ENCODE results near the gene RAB5B.
"Not testable (repeated sequence)": the region's sequence is repeated elsewhere in the genome, so short reads cannot be mapped to it uniquely, and the experiment has no call there.

Gene RAB5B

DNA sequence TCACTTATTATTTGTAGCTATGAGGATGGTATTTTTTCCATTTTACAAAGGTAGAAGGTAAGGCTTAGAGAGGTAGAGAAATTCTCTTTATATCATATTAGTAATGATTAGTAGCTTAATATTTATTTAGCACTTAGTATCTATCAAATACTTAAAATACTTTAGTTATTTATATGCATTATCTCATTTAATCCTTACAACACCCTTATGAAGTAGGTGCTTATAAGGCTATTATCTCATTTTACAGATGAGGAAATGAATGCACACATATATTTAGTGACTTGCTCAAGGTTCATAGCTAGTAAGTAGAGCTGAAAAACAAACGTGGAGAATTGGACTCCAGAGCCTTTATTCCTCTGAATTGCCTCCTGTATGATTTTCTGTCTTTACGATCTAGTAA, 11.0 kb downstream of the RAB5B start:
- DNase-seq: no peak

DNA sequence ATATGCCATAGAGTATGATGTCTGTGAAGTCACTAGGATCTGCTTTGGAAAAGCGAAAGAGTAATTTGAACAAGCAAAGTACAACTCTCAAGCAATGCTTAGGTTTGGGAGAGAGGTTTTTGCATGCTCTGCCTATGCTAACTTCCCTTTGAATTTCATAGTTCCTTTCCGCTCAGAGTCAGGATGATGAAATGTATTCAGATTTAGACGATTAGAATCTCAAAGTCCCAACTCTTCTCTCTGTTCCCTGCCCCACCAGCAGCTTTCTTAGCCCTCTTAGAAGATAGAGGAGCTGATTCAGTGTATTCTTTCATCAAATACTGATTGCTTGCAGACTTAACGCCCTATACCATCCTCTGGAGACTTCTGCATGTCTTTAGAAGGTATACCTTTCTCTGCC, 11.5 kb downstream of the RAB5B start:
- no peak for DNase-seq

DNA sequence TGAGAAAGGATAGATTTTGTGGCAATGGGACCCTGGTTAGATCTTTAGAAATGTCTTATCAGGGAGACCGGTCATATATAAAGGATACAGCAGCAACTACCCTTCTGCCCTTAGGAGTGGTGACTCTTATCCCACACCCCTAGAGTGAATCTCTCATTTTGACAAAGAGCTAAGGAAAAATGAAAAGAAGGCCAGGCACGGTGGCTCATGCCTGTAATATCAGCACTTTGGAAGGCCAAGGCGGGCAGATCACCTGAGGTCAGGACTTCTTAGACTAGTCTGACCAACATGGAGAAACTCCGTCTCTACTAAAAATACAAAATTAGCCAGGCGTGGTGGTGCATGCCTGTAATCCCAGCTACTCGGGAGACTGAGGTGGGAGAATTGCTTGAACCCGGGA, 12.1 kb downstream of the RAB5B start:
- not testable (repeated sequence) for DNase-seq

DNA sequence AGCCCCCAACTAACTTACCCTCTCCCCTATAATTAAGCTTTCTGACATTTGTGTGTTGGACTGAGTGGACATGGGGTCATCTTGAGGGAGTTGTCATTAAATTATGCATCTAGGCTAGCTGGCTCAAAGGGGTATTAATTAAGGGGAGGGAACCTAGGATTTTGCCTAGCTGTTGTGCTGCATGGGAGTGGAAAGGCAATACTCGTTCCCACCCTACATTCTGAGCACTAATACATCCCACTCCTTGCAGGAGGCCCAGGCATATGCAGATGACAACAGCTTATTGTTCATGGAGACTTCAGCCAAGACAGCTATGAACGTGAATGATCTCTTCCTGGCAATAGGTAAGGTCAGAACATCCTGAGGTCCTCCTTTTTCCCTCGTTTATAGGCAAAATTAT, 17.2 kb downstream of the RAB5B start:
- no peak for DNase-seq

DNA sequence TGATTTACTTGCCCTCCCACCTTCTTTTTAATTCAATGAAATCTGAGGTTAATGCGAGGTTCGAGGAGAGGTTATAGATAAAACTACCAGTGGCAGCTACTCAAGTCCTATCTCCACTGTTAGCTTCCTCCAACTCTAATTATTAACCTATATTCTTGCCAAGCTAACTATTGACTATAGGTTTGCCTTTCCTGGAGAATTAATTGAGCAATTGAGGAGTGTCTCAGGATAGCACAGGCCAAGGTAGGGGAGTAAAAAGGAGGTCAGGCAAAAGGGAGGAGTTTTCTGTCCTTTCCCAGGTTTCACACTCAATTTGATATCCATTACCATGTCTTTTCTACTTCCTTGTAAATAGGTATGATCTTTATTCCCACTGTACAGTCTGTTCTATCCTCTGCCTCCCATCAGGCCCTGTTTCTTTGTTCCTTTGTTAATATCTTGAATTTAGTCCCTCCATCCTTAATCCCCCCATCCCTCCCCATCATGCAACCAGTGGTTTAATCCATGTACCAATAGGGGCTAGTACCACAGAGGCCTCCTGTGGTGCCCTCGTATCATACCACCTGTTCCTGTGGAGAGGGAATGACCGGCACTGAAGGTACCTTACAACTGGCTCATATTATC, 19.5 kb downstream of the RAB5B start:
- DNase-seq: no peak

DNA sequence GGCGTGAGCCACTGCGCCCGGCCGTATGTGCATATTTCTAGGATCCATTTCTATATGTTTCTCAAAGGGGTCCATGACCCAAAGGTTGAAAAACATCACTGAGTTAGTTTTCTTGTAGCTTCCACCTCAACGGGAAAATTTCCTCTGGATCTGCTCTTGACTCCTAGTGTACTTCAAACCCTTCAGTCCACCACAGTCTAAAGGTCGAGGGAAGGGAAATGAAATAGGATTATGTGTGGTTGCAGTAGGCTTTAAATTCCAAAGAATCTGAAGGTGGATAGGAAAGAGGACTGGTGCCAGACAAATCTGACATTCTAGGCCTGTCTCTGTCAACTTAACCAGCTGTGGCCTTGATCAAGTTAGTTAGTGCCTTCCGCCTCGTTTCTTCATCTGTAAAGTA, 21.5 kb downstream of the RAB5B start:
- no peak for DNase-seq

DNA sequence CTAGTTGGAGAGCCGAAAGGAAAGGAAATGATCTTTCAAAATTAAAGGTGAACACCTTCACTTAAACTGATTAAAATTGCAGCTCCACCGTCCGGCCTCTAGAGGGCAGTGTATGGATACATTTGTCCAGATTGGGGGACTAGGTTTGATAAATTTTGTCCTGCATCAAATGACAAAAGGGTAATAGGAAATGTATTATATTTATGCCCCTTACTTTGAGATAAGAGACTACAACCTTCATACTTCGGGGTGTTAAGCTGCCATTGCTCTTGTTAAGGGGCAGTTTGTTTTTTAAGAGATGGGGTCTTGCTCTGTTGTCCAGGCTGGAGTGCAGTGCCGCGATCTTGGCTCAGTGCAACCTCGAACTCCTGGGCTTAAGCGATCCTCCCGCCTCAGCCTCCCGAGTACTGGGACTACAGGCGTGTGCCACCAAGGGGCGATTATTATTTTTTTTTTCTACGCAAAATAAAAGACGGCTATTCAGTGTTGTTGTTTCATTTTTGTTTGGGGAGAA, 22.4 kb downstream of the RAB5B start:
- peak; percentile 65 for DNase-seq

DNA sequence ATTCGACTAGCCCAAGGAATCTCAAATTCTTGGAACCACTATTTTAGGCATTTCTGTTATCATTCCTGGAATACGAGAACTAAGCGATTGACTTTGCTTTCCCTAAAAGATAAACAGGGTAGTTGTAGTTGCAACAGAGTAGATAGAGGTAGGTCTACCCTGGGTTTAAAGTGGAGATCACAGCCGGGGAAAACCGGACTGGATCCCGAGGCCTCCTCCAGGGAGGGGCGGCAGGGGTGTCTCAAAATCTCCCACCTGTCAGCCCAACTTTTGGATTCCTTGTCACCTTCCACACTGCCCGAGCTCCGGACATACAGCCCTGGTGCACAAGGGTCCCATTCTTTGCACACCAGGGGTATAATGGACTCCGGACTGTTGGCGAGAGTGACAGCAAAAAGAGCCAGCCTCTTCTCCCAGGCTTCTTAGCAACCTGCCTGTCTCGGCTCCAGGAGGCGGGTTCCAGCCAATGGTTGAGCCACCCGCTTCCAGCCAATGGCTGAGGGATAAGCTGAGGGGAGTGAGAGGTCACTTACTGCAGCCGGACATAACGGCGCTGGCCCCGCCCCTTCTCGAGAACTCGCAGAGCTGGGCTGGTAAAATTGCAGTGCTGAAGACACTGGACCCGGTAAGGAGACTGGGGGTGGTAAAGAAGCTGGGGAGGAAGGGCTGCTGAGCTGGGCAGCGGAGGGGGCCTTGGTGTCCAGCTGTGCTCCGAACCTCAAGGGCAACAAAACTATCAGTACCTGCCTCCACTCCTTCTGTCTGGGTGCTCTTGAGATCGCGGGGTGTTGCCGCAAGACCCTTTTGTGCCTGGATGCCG, 23.0 kb downstream of the RAB5B start, which contains the start of gene SUOX:
TSS of gene SUOX (plus strand) at position 562 of the 820 bp plus-strand sequence. CDS start 4,946 bp downstream, outside the sequence.
- DNase-seq: peak; percentile 95

DNA sequence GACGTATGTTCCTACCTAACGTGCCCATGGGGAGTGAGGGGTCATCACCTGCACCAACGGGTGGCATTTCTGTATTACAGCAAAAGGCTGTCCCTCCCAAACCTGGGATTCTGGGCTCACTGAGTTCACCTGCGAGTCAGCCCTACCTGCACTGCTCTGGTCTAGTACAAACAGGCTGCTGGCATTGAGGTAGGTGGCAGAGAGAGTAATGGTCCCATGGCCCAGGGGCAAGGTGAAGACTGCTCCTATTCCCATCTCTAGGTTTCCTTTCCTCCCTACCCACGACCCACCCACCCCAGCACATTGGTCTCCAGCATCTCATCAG, 23.6 kb downstream of the RAB5B start:
- no peak for DNase-seq

DNA sequence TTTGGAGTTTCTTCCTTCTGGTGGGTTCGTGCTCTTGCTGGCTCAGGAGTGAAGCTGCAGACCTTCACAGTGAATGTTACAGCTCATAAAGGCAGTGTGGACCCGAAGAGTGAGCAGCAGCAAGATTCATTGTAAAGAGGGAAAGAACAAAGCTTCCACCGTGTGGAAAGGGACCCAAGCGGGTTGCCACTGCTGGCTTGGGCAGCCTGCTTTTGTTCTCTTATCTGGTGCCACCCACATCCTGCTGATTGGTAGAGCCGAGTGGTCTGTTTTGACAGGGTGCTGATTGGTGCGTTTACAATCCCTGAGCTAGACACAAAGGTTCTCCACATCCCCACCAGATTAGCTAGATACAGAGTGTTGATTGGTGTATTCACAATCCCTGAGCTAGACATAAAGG, 25.6 kb downstream of the RAB5B start:
- DNase-seq: not testable (repeated sequence)

DNA sequence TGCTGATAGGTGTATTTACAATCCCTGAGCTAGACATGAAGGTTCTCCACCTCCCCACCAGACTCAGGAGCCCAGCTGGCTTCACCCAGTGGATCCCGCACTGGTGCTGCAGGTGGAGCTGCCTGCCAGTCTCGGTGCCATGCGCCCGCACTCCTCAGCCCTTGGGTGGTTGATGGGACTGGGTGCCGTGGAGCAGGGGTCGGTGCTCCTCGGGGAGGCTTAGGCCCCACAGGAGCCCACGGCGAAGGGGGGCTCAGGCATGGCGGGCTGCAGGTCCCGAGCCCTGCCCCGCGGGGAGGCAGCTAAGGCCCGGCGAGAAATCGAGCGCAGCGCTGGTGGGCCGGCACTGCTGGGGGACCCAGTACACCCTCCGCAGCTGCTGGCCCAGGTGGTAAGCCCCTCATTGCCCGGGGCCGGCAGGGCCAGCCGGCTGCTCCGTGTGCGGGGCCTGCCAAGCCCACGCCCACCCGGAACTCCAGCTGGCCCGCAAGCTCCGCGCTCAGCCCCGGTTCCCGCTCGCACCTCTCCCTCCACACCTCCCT, 26.2 kb downstream of the RAB5B start:
- DNase-seq: not testable (repeated sequence)

DNA sequence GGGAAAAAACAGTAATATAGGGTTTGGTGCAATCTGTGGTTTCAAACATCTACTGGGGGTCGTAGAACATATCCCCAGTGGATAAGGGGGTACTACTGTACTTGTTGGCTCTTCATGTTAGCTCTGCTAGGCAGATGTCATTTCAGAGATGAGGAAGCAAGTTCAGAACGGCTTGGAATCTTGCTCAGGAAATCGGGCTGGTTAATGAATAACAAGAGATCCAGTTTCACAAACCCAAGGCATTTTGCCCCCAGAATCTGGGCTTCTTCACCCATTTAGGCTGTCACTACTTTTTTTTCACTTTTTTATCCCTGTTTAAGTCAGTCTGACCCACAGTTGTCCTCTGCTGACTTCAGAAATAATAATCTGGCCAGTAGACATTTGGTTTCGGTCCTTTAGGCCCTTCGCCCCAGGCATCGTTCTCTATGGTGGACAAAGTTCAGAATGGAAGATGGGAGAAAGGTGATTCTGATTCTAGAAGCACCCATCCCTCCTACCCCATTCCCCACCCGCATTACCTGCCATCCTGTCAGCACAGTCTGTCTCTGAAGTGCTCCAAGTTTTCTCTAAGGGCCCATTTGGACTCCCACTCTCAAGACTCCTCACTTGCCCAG, 27.7 kb downstream of the RAB5B start:
- DNase-seq: no peak

DNA sequence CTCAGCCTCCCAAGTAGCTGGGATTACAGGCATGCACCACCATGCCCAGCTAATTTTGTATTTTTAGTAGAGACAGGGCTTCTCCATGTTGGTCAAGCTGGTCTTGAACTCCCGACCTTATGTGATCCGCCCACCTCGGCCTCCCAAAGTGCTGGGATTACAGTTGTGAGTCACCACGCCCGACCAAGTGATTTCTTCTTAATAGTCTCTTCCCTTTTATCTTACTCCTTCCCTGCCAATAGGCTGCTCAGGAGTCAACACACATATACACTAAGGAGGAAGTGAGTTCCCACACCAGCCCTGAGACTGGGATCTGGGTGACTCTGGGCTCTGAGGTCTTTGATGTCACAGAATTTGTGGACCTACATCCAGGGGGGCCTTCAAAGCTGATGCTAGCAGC, 29.5 kb downstream of the RAB5B start:
- not testable (repeated sequence) for DNase-seq

DNA sequence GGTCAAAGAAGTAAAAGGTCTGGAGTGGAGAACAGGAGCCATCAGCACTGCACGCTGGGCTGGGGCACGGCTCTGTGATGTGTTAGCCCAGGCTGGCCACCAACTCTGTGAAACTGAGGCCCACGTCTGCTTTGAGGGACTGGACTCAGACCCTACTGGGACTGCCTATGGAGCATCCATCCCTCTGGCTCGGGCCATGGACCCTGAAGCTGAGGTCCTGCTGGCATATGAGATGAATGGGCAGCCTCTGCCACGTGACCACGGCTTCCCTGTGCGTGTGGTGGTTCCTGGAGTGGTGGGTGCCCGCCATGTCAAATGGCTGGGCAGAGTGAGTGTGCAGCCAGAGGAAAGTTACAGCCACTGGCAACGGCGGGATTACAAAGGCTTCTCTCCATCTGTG, 30.3 kb downstream of the RAB5B start:
- DNase-seq: no peak

DNA sequence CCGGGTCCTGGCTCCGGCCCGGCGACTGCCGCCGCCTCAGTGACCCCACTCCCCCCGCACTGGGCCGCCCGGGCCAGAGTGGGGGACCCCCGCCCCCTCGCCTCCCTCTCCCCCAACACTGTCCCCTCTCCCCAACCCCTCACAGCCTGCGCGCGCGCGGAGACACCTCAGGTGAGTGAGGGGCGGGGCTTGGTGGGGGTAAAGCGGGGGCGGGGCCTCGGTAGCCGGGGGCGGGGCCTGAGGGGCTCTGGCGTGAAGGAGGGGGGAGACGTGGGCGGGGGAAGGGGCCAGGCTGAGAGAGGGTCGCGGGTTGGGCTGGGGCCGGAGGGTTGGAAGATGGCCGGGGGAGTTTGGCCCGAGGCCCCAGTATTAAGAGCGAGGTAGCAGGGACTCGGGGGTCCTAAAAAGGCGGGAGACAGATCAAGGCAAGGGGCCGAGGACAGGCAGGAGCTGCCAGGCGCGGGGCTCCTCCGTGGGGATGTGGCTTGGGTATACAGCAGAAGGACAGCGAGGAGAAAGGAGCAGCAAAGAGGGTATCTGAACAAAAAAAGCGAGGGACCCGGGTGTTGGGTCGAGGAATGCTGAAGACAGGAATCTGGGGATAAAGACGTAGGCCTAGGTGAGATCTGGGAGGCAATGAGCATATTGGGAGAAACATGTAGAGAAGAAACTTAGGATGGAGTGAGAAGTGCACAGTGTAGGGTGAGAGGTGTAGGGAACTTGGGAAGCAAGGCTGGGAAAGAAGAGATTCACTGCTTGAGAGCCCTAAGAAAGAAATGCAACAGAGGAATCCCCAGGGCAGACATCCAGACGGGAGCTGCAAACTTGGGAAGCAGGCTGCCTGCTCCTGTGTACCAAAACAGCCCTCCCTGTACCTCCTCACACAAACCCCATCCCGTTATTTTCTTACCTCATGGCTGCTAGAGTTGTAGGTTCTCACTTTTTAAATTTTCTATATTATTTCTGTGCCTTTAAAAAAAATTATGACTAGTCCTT, 34.0 kb downstream of the RAB5B start:
- DNase-seq: no peak

DNA sequence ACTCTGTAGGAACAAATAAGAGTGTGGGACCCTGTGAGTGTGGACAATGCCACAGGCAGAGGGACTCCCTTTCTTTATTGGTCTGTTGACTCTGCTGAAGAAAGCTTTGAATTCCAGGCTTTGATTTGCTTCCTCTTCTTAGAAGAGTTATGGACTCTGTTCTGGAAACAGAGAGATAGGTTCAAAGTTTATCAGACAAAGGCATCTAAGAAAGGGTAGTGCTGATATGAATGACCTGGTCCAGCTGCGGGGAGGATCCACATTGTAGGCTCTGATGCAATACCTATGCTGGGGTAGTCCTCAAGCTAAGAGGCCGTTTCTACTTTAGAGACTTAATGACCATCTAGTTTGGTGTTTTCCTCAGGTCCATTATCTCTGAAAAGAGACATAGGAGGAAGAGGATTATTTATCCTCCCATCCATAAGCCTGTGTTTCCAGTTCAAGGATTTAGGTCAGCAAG, 36.3 kb downstream of the RAB5B start:
- DNase-seq: no peak

DNA sequence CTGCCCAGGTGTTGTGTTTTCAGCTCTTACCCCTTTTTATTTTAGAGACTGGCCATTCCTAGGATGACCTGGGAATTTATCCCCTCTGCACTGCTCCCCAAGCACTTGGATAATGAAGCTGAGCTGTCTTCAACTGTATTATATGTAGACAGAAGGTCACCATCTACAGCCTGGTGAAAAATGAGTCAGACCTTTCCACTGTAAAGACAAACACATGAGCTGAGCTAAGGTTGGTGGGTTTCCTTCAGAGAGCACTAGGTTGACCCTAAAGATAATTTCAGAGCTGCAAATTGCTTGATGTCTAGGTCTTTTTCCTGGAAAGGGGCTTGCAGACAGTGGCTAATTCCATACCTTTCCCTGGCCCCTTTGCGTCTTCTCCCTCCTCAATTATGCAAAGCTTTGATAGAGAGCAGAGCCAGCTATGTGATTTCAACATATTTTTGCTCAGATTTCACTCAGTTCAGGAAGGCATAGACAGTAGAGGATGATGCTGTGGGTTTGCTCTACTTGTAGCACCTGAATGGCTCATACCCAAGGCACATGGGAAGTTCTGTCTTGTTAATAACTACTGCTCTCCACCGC, 37.7 kb downstream of the RAB5B start:
- DNase-seq: no peak

DNA sequence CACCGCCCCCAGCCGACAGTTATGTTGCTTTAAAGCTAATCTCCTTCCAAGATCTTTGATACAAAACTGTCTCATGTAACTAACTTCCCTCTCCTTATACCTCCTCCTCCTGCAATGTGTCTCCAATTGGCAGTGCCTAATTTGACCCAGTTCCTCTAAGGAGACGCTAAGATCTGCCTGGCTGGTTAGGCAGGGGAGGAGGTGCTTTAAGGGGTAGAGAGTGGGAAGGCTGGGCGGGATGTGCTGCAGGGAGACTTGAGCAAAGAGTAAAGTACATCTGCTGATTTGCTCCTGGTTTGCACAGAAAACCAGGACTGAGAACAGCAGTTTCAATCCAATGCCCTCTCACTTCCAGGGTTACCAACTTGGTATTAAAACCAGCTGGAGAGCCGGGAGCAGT, 39.6 kb downstream of the RAB5B start:
- no peak for DNase-seq

DNA sequence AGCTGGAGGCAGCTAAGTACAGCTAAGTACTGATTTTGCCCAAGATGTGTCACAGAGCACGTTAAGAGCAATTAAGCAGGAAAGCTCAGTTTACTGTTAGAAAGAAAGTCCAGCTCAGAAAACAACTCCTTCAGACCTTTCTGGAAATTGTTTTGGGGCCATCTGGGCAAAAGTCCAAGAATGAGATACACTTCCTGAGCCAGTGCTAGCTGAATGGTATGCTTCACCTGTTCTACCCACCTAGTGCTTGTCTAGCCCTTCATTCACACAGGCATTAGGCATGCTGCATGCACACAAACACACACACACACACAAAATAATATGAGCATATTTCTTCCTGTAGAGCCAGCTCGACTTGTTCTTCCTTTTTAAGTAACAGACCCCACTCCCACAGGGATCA, 40.3 kb downstream of the RAB5B start:
- no peak for DNase-seq

DNA sequence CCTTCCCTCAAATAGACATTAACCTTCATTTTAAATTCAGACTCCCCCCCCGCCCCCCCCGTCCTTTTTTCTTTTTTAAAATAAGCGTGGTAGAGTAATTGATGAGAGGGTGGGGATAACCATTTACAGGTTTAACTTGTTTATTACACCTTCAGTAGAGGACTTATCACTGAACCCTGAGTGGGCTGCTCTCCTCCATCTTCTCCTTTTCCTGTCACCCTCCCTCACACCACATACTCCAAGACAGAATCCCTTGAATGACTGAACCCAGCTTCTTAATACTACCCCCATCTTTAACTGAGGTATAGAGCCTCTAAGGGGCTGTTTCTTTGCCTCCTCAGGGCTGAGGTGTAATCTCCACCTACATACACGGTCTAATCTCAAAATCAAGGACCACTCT, 43.3 kb downstream of the RAB5B start:
- DNase-seq: no peak

DNA sequence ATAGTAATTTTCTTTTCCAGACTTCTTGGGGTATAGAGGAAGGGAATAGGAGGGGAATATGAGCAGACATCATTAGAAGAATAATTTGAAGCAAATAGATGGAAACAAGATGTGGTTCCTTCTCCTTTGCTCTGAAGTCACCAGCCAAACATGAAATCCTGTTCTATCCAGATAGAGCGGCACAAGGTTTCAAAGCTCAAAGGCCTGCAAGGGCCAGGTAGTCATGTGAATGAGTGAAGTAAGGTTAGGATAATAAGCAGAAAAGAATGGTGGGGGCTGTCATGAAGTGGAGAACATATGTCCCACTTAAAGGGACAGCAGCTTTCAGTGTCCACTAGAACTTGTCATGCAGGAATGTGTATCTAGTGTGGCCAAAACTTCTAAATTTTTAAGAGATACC, 44.5 kb downstream of the RAB5B start:
- DNase-seq: no peak
